Peyer's patch (tissue), 4 donors: ENCODE results near the gene AMOT.

Experiments
- POLR2A ChIP-seq, 2 donors: fragments of 450-650 bp; IDR thresholded peaks; one replicate each; pipeline ENCODE4 v1.5.1; 2017; ENCODE audit warnings: antibody characterized with exemption in 2 of 2, mild to moderate bottlenecking in 2 of 2, moderate library complexity in 2 of 2
- TF ChIP-seq, protein P1 (sequence below), 6 experiments: fragments of 450-650 bp in 4 of 6; fragments of 200-600 bp in 2 of 6; sonication (generic) in 1 of 6; IDR thresholded peaks; one replicate each; pipeline ENCODE4 v1.5.1; 2017 to 2019; ENCODE audit warnings: antibody characterized with exemption in 6 of 6, mild to moderate bottlenecking in 3 of 6, moderate library complexity in 1 of 6

DNA sequence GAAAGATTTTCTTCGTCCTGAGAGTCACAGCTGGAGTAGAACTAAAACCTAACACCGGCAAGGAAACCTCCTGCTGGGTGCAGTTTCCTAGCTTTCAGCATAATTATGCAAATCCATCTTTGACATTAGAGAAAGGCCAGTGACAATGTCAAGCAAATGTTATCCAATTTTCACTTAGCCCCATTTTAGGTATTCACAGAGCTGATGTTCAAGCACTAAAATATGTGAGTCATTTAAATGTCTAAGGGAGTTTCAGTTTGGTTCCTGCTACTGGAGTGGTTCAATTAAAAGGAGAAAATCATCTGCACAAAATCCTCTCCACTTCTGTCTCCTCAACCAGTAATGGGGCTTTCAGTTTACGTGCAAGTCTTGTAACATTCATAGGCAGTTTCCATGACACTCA is 37.1 kb upstream of the AMOT start:
- TF ChIP-seq, protein P1, sequence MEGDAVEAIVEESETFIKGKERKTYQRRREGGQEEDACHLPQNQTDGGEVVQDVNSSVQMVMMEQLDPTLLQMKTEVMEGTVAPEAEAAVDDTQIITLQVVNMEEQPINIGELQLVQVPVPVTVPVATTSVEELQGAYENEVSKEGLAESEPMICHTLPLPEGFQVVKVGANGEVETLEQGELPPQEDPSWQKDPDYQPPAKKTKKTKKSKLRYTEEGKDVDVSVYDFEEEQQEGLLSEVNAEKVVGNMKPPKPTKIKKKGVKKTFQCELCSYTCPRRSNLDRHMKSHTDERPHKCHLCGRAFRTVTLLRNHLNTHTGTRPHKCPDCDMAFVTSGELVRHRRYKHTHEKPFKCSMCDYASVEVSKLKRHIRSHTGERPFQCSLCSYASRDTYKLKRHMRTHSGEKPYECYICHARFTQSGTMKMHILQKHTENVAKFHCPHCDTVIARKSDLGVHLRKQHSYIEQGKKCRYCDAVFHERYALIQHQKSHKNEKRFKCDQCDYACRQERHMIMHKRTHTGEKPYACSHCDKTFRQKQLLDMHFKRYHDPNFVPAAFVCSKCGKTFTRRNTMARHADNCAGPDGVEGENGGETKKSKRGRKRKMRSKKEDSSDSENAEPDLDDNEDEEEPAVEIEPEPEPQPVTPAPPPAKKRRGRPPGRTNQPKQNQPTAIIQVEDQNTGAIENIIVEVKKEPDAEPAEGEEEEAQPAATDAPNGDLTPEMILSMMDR (IDR thresholded peaks at IDR 0.05): no peak
- TF ChIP-seq POLR2A (IDR thresholded peaks at IDR 0.05): no peak
